Effector CD8-positive, alpha-beta T cell (primary cell): ENCODE results near the gene COL18A1.
"Not testable (repeated sequence)": the region's sequence is repeated elsewhere in the genome, so short reads cannot be mapped to it uniquely, and the experiment has no call there.

ENCODE experiments used
- DNase-seq: peaks from one replicate; lab custom pipeline; 2025; lab: John Stamatoyannopoulos, UW

COL18A1 gene

DNA sequence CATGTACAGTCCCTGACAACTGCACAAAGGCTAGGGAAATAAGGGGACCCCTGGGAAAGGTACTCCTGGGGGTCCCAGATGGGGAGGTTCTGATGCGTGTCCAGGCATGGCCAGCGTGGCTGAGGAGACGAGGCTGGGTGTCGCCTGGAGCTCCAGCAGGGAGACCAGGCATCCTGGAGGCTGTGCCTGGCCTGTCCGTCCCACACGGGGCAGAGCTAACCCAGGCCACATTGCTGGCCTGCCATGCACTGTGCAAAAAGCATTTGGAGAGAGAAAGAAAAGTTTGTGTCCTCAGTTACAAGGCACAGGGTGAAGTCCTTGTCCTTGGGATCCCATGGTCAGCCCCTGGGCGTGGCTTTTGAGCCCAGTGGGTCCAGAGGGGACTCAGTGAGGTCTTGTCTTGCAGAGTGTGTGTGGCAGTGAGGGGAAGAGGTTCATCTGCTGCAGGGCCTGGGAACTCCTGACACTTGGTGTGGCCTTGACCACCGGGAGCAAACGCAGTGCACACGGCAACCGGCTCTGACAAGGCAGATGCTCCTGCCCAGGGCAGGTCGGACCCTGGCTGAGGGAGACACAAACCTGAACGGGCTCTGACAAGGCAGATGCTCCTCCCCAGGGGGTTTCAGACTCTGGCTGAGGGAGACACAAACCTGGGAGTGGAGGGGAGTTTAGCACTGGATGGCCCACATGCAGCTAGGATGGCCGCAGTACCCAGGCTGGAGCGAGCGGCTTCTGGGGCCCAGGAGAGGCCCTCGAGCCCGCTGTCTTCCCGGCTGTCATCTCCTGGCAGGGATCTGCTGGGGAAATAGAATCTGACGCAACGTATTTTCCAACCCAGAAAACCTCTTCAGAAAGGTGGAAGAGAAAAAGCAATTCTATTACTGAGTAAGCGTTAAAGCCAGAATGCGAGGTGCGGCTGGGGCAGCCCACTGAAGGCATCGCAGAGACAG lies 37.3 kb upstream of the COL18A1 start:
- no peak for DNase-seq

DNA sequence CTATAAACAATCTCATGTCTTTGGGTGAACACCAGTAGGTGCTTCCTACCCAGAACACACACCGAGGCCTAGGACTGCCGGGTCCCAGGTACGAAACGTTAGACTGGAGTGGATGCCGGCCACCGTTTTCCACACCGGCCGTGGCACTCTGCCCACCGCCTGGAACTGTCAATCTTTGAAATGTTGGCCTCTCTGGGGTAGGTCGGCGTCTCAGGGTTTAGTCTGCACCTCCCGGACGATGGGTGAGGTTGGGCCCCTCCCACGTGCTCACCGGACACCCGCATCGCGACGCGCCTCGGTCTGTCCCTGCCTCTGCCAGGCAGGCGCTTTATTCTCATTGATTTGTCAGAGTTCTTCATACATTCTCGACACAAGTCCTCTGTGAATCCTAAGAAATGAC lies 35.9 kb upstream of the COL18A1 start:
- DNase-seq: not testable (repeated sequence)

- no peak for DNase-seq
Observed at GRCh38 chr21:45370575-45370974, 34.4 kb upstream of the COL18A1 start.

GRCh38 chr21:45371081-45371480 lies 33.9 kb upstream of the COL18A1 start:
- no peak for DNase-seq

GRCh38 chr21:45371655-45372054 lies 33.3 kb upstream of the COL18A1 start:
- no peak for DNase-seq

- DNase-seq: no peak
Observed at GRCh38 chr21:45372732-45373355, 32.1 kb upstream of the COL18A1 start.

DNA sequence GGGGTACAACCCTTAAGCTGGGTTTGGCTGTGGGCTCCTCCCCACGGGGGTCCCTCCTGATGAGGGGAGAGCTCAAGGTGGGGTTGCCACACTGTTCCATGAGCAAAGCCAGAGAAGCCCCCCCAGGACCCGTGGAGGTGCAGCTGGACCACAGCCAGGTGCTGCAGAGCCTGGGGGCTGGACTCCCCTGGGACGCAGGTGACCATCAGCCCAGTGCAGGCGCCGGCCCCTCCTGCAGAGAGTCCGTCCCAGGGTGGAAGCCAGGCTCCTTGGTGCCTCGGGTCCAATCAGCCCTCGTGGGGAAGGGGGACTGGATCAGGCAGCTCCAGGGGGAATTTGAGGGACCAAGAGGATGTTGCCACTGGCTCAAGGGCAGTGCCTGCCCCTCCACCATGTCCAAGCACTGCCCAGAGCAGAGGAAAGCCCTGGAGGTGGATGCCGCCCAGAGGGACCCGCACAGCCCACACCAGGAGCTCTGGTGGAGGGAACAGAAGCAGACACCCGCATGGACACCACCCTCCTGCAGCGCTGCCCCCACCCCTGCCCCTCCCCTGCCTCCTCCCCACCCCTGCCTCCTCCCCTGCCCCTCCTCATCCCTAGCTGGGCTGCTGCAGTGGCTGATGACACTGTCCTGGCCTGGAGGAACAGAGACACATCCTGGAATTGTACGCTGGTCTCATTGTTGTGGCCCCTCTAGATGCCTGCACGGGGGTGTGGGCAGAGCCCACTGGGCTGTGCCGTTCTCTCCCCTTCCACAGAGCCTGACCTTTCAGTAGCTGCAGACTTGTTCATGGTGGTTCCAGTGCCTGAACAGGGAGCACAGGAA lies 30.8 kb upstream of the COL18A1 start:
- DNase-seq: no peak

- no peak for DNase-seq
Observed at GRCh38 chr21:45374826-45375455, 30.0 kb upstream of the COL18A1 start.

- no peak for DNase-seq
Observed at GRCh38 chr21:45376459-45377324, 28.3 kb upstream of the COL18A1 start.

- no peak for DNase-seq
Observed at GRCh38 chr21:45377325-45377709, 27.6 kb upstream of the COL18A1 start.

GRCh38 chr21:45377866-45378257 lies 27.1 kb upstream of the COL18A1 start:
- no peak for DNase-seq

GRCh38 chr21:45378258-45378966 lies 26.6 kb upstream of the COL18A1 start:
- DNase-seq: no peak

GRCh38 chr21:45379171-45379900 lies 25.6 kb upstream of the COL18A1 start:
- no peak for DNase-seq

DNA sequence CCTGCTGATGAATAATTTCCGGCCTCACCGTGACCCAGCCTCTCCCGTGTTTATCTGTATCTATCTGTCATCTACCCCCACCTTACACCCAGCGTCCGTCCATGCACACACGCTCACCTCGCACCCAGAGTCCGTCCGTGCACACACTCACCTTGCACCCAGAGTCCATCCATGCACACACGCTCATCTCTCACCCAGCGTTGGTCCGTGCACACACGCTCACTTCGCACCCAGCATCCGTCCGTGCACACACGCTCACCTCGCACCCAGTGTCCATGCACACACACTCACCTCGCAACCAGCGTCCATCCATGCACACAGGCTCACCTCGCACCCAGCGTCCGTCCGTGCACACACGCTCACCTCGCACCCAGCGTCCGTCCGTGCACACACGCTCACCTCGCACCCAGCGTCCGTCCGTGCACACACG lies 25.0 kb upstream of the COL18A1 start:
- no peak for DNase-seq

DNA sequence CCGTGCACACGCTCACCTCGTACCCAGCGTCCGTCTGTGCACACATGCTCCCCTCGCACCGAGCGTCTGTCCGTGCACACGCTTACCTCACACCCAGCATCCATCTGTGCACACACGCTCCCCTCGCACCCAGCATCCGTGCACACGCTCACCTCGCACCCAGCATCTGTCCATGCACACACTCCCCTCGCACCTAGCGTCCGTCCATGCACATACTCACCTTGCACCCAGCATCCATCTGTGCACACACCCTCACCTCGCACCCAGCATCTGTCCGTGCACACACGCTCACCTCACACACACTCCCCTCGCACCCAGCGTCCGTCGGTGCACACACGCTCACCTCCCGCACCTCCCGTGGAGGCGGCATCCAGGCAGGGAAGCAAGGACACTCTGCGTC lies 24.4 kb upstream of the COL18A1 start:
- no peak for DNase-seq

DNA sequence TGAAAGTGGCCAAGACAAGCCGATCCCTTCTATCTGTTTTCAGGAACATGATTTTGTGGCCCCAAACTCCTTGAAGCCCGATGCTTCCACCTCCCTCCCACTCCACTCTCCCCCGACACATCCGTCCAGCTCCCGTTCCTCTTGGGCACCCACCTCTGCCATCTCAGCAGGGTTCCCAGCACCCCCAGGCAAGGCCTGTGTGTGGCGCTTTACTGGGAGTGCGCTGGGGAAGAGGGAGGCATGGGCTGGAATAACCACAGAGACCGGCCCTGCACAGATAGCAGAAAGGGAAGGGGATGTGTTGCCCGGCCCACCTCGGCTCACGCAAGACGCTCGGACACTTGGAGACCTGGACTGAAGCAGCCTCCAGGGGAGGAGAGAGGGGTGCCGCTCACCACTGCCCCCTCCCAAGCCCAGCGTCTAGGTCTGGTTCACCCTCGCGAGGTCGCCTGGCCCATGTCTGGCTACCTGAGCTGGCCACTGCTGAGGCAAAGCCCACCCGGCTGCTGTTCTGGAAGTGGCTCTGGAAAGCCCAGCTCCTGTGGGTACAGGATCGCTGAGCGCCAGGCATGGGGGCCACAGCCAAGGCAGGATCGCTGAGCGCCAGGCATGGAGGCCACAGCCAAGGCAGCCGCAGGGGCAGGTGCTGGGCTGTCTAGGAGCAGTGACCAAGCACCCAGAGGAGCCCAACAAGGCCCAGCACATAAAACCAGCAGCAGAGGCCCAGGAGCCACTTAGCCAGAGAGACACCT lies 23.8 kb upstream of the COL18A1 start:
- DNase-seq: no peak

GRCh38 chr21:45381865-45382696 lies 22.9 kb upstream of the COL18A1 start:
- no peak for DNase-seq

- no peak for DNase-seq
Observed at GRCh38 chr21:45382697-45382997, 22.3 kb upstream of the COL18A1 start.
